ENCODE measurements around the gene CRY2. TPM values are rescaled to one million over a fixed set of nuclear protein-coding genes. Genes with fewer than 3 reads are reported as not detected.
"Not testable (repeated sequence)": the region's sequence is repeated elsewhere in the genome, so short reads cannot be mapped to it uniquely, and the experiment has no call there.

Gene CRY2
- total RNA-seq, 1 donor from 2014 or later, result 8.5 TPM

DNA sequence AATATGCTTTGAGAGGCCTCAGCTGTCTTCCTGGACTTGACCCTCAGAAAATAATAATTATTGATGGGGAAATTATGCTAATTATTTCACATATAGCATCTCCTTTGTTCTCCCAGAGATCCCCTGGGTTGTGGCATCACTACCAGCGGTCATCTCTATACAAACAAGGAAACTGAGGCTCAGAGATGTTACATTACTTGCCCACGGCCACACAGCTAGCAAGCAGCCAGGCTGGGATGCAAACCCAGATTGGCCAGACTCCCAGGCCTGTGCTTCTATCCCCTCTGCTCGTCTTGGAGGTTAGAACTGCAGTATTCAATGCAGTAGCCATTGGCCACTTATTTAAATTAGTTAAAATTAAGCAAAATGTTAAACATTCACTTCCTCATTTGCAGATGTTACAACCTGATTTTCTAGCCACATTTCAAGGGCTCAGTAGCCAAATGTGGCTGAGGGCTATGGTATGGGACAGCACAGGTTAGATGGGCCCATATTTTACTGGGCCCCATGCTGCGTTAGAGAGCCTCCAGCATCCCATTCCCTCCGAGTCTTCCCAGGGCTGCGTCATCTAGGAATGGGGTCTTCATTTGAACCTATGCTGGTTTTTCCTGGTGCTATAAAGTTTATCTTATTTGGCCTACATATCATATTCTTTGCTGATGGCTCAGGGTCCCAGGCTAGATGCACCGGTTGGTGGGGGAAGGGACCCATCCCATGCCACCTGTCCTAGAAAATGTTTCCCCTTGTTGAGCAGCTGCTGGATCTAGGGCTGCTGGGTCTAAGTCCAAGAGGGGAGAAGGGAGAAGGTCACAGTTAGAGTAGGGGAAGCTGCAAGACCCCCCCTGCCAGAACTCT is 40.1 kb upstream of the CRY2 start:
- no peak overlapping the region for H3K4me3 ChIP-seq (ENCODE audit: low read depth, low read length)
- no peak for DNase-seq (ENCODE audit: low read depth)
- no peaks in the 10 kb centered on the region for H3K27me3 ChIP-seq (ENCODE audit: control insufficient read depth, insufficient read depth, low read length)
- TF ChIP-seq, protein P1, sequence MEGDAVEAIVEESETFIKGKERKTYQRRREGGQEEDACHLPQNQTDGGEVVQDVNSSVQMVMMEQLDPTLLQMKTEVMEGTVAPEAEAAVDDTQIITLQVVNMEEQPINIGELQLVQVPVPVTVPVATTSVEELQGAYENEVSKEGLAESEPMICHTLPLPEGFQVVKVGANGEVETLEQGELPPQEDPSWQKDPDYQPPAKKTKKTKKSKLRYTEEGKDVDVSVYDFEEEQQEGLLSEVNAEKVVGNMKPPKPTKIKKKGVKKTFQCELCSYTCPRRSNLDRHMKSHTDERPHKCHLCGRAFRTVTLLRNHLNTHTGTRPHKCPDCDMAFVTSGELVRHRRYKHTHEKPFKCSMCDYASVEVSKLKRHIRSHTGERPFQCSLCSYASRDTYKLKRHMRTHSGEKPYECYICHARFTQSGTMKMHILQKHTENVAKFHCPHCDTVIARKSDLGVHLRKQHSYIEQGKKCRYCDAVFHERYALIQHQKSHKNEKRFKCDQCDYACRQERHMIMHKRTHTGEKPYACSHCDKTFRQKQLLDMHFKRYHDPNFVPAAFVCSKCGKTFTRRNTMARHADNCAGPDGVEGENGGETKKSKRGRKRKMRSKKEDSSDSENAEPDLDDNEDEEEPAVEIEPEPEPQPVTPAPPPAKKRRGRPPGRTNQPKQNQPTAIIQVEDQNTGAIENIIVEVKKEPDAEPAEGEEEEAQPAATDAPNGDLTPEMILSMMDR (IDR thresholded peaks at IDR 0.05; ENCODE audit: insufficient read depth, low read length, poor library complexity, severe bottlenecking), result no peak
- peaks cover 2% of the 10 kb centered on the region for H3K36me3 ChIP-seq (ENCODE audit: control insufficient read depth, insufficient read depth, low read length)

DNA sequence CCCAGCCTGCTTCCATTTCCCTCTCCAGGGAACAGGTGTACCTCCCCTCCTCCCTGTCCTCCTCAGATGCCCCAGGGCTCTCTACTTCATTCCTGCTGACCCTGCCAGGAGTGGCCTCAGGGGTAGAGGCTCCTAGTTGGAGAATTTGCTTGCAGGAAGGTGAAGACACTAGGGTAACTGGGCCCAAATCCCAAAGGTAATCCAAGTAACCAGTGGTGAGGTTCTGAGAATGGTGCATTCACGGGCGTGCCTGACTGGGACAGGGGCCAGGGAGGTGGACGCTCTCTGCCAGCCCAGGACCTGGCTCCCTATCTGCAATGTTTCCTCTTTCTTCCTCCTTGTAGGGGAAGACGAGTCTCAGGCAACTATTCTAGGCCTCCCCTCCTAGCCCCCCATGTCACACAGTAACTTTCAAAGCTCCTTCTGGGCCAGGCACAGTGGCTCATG is 39.5 kb upstream of the CRY2 start:
- Histone ChIP-seq H3K4me3 (ENCODE audit: low read depth, low read length) (no peak overlapping the region), H3K36me3 (ENCODE audit: control insufficient read depth, insufficient read depth, low read length) (peaks cover 2% of the 10 kb centered on the region), H3K27me3 (ENCODE audit: control insufficient read depth, insufficient read depth, low read length) (no peaks in the 10 kb centered on the region)
- TF ChIP-seq, protein P1 (IDR thresholded peaks at IDR 0.05; ENCODE audit: insufficient read depth, low read length, poor library complexity, severe bottlenecking), result no peak
- no peak for DNase-seq (ENCODE audit: low read depth)

GRCh38 chr11:45808427-45808826 is 38.8 kb upstream of the CRY2 start:
- not testable (repeated sequence) for H3K4me3 ChIP-seq (ENCODE audit: low read depth, low read length); DNase-seq (ENCODE audit: low read depth)

DNA sequence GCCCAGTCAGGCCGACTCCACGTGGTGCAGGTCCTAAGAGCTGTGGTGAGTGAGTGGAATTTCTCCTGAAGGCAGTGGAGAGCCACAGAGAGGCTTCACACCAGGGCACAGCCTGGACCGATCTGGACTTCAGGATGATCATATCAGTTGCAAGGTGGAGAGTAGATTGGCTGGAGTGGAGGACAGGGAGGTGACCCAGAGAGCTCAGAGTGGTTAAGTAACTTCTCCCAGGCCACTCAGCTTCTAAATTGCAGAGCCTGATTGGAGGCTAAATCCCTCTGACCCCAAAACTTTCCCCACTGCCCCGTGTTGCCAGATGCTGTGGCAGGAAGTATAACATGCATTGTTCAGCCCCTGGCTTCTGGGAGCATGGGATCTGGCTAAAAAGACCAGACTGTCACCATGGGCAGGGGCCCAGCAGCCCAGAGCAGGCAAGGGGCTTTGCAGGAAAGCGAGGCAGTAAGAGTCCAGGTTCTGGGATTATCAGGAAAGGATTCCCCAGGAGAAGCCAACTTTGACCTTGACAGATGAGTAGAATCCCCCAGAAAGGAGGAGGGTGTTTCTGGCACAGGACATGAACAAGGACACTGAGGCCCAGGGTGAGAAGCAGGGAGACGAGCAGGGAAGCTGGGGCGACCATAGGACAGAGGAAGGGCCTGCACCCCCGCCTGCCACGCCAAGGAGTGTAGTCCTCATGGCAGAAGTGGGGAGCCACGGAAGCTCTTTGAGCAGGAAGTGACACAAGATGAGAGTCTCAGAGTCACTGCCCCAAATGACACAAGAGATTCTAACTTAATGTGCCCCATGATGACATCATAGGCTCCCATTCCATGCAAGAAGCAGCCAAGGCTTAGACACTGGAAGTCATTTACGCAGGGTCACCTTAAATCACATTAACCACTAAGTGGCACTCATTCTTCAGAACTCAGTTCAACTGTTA is 37.5 kb upstream of the CRY2 start:
- peaks cover 2% of the 10 kb centered on the region for H3K36me3 ChIP-seq (ENCODE audit: control insufficient read depth, insufficient read depth, low read length)
- no peak for DNase-seq (ENCODE audit: low read depth)
- no peak overlapping the region for H3K4me3 ChIP-seq (ENCODE audit: low read depth, low read length)
- H3K27me3 ChIP-seq (ENCODE audit: control insufficient read depth, insufficient read depth, low read length), result no peaks in the 10 kb centered on the region
- TF ChIP-seq, protein P1 (IDR thresholded peaks at IDR 0.05; ENCODE audit: insufficient read depth, low read length, poor library complexity, severe bottlenecking), result no peak

More at GRCh38 chr11:45808427-45808826, 38.8 kb upstream of the CRY2 start:
- H3K27me3 ChIP-seq (ENCODE audit: control insufficient read depth, insufficient read depth, low read length); H3K36me3 ChIP-seq (ENCODE audit: control insufficient read depth, insufficient read depth, low read length): not testable (repeated sequence)

GRCh38 chr11:45810431-45811108 is 36.7 kb upstream of the CRY2 start:
- DNase-seq (ENCODE audit: low read depth), result no peak
- TF ChIP-seq, protein P1 (IDR thresholded peaks at IDR 0.05; ENCODE audit: insufficient read depth, low read length, poor library complexity, severe bottlenecking), result no peak
- H3K36me3 ChIP-seq (ENCODE audit: control insufficient read depth, insufficient read depth, low read length), result peaks cover 2% of the 10 kb centered on the region

GRCh38 chr11:45811109-45811435 is 36.2 kb upstream of the CRY2 start:
- no peak overlapping the region for H3K4me3 ChIP-seq (ENCODE audit: low read depth, low read length)
- H3K27me3 ChIP-seq (ENCODE audit: control insufficient read depth, insufficient read depth, low read length), result no peaks in the 10 kb centered on the region
- peaks cover 2% of the 10 kb centered on the region for H3K36me3 ChIP-seq (ENCODE audit: control insufficient read depth, insufficient read depth, low read length)
- TF ChIP-seq, protein P1 (IDR thresholded peaks at IDR 0.05; ENCODE audit: insufficient read depth, low read length, poor library complexity, severe bottlenecking), result no peak
- no peak for DNase-seq (ENCODE audit: low read depth)

More at GRCh38 chr11:45810431-45811108, 36.7 kb upstream of the CRY2 start:
- no peaks in the 10 kb centered on the region for H3K27me3 ChIP-seq (ENCODE audit: control insufficient read depth, insufficient read depth, low read length)
- H3K4me3 ChIP-seq (ENCODE audit: low read depth, low read length), result no peak overlapping the region
